ENCODE measurements around the gene UAP1L1. TPM values are rescaled to one million over a fixed set of nuclear protein-coding genes. Genes with fewer than 3 reads are reported as not detected.

UAP1L1 gene
- total and polyA plus RNA-seq, 9 of the 15 experiments (the other 6 are each of a cell fraction or from before 2014, with no cell fraction given): 0.20 to 8.6 (median 3.7) TPM

- TF ChIP-seq E4F1 (CRISPR knock-in tag; IDR thresholded peaks at IDR 0.05; ENCODE audit: borderline replicate concordance): no peak
- TF ChIP-seq ID3 (CRISPR knock-in tag; IDR thresholded peaks at IDR 0.05): no peak
- 0 out of 2 replicates have a peak, but pooled peaks have one; percentile 44 for TF ChIP-seq ID3 (tag; IDR thresholded peaks at IDR 0.05)
- no peak for TF ChIP-seq MTA2 (IDR thresholded peaks at IDR 0.05; ENCODE audit: low read depth)
- no peak; the same call in 1 of the 2 replicates for TF ChIP-seq HNRNPL (IDR thresholded peaks at IDR 0.05; ENCODE audit: low read depth, low read length)
- TF ChIP-seq RCOR1 (IDR thresholded peaks at IDR 0.05; ENCODE audit: borderline replicate concordance in 1 of 2, low read depth in 2 of 2, low read length in 2 of 2): no peak
- no peak for TF ChIP-seq ZNF609 (CRISPR knock-in tag; IDR thresholded peaks at IDR 0.05; ENCODE audit: borderline replicate concordance)
- TF ChIP-seq MCM2 (IDR thresholded peaks at IDR 0.05; ENCODE audit: low read depth): no peak
- no peak for TF ChIP-seq FOXP1 (CRISPR knock-in tag; IDR thresholded peaks at IDR 0.05)
- TF ChIP-seq CXXC5 (CRISPR knock-in tag; IDR thresholded peaks at IDR 0.05): no peak; the same call in 1 of the 2 replicates
- TF ChIP-seq PHF8 (IDR thresholded peaks at IDR 0.05; ENCODE audit: borderline replicate concordance, low read length): no peak
- no peak for TF ChIP-seq ATF7 (IDR thresholded peaks at IDR 0.05)
- no peak for TF ChIP-seq ATF3 (IDR thresholded peaks at IDR 0.05)
- TF ChIP-seq ATF3 (CRISPR knock-in tag; conservative IDR thresholded peaks at IDR 0.05): no peak
- peak in 1 of 2 experiments; percentile 50; a peak in 2 of 4 replicates for TF ChIP-seq TEAD1 (CRISPR knock-in tag; IDR thresholded peaks at IDR 0.05)
Measured at GRCh38 chr9:137085920-137086530, 8.7 kb downstream of the UAP1L1 start (continued).

Data from K562 (cell line).